Measurements from ENCODE around the gene MUS81.

- TF ChIP-seq CTCF (IDR thresholded peaks at IDR 0.05) (no peak), ZFX (IDR thresholded peaks at IDR 0.05; ENCODE audit: borderline replicate concordance) (no peak)
These were observed 23.0 kb downstream of the MUS81 start for GRCh38 chr11:65883058-65883761.
